Stimulated activated CD8-positive, alpha-beta memory T cell treated with anti-CD3 and anti-CD28 coated beads, Interleukin-2, amount 100 ng/mL, for 1 hour (primary cell): ENCODE results near the gene MATN1.

ENCODE experiments used
- DNase-seq, 2 donors: peaks; one replicate each; pipeline ENCODE4 v3.0.0-alpha.2; 2020; ENCODE audit warnings: low read depth in 2 of 2

Gene MATN1

GRCh38 chr1:30662291-30662840 lies 61.0 kb downstream of the MATN1 start:
- DNase-seq: no peak

GRCh38 chr1:30661311-30661710 lies 62.1 kb downstream of the MATN1 start:
- no peak for DNase-seq
